Endothelial cell (in vitro differentiated cells): Measurements from ENCODE around the gene GALNT10. TPM values are rescaled to one million over a fixed set of nuclear protein-coding genes. Genes with fewer than 3 reads are reported as not detected.

Experiments
- DNase-seq: peaks from one replicate; pipeline ENCODE4 v3.0.0; 2021; ENCODE audit warnings: low spot score
- H3K27ac Mint-ChIP-seq: one replicate; pipeline ENCODE4 v1.8.0; 2021; ENCODE audit warnings: mixed read lengths, inconsistent platforms; ENCODE audit not compliant: unreplicated experiment
- H3K27me3 Mint-ChIP-seq: one replicate; pipeline ENCODE4 v1.8.0; 2021; ENCODE audit warnings: mild to moderate bottlenecking, moderate library complexity, mixed read lengths, inconsistent platforms; ENCODE audit not compliant: unreplicated experiment
- H3K36me3 Mint-ChIP-seq: one replicate; pipeline ENCODE4 v1.8.0; 2021; ENCODE audit warnings: mild to moderate bottlenecking, low read depth, mixed read lengths, inconsistent platforms; ENCODE audit not compliant: unreplicated experiment
- H3K4me1 Mint-ChIP-seq: one replicate; pipeline ENCODE4 v1.8.0; 2021; ENCODE audit warnings: mild to moderate bottlenecking, mixed read lengths, inconsistent platforms; ENCODE audit not compliant: unreplicated experiment
- H3K4me3 Mint-ChIP-seq: one replicate; pipeline ENCODE4 v1.8.0; 2021; ENCODE audit warnings: mild to moderate bottlenecking, mixed read lengths, inconsistent platforms; ENCODE audit not compliant: unreplicated experiment
- H3K9me3 Mint-ChIP-seq: one replicate; pipeline ENCODE4 v1.8.0; 2021; ENCODE audit warnings: mixed read lengths, inconsistent platforms; ENCODE audit not compliant: unreplicated experiment
- CTCF ChIP-seq: fragments of 200-600 bp; sonication (generic); IDR thresholded peaks from one replicate; pipeline ENCODE4 v1.5.0; 2021; ENCODE audit warnings: antibody characterized with exemption; ENCODE audit not compliant: unreplicated experiment
- total RNA-seq: library from RNA; stranded (reverse); fragmentation: NEBNext Ultra II Directional; extraction: Animal tissue kit (Norgen Biotek cat#: 25700); gene quantifications from one replicate; pipeline ENCODE4 v1.2.1, GENCODE V29; 2021; ENCODE audit not compliant: unreplicated experiment

Gene GALNT10
- total RNA-seq, 1 donor from 2014 or later = 22.5 TPM

- no peak overlapping the region for H3K4me3 Mint-ChIP-seq
- no peak for DNase-seq
- H3K27me3 Mint-ChIP-seq = peaks cover 12% of the 10 kb centered on the region
- no peaks in the 10 kb centered on the region for H3K4me1 Mint-ChIP-seq
- peaks cover 4% of the 10 kb centered on the region for H3K36me3 Mint-ChIP-seq
- TF ChIP-seq CTCF = no peak
- no peaks in the 10 kb centered on the region for H3K9me3 Mint-ChIP-seq
- H3K27ac Mint-ChIP-seq = no peak overlapping the region
These were observed 210.8 kb downstream of the GALNT10 start for GRCh38 chr5:154401355-154401754.

DNA sequence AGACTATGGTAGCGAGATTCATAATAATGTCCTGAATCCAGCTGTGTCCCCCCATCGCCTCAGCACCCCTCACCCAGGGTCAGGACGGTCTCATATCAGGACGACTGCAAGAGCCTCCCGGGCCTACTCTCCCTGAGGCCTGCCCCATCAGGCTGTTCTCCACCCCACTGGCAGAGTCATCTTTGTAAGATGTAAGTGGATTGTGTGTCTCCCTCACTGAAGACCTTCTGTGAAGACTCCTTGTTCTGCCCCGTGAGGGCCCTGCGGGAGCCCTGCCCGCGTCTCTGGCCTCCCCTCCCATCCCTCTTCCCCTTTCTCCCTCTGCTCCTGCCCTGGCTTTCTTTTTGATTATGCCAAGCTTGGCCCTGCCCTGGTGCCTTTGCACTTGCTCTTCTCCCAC is 211.4 kb downstream of the GALNT10 start:
- no peak overlapping the region for H3K27ac Mint-ChIP-seq
- peaks cover 4% of the 10 kb centered on the region for H3K4me1 Mint-ChIP-seq
- H3K4me3 Mint-ChIP-seq = no peak overlapping the region
- H3K9me3 Mint-ChIP-seq = no peaks in the 10 kb centered on the region
- peaks cover 12% of the 10 kb centered on the region for H3K27me3 Mint-ChIP-seq
- peaks cover 4% of the 10 kb centered on the region for H3K36me3 Mint-ChIP-seq
- DNase-seq = no peak
- TF ChIP-seq CTCF = no peak

GRCh38 chr5:154402611-154403010 is 212.1 kb downstream of the GALNT10 start:
- DNase-seq = no peak
- Mint-ChIP-seq H3K27ac (no peak overlapping the region), H3K36me3 (peaks cover 4% of the 10 kb centered on the region), H3K9me3 (no peaks in the 10 kb centered on the region), H3K4me3 (no peak overlapping the region), H3K27me3 (peaks cover 12% of the 10 kb centered on the region), H3K4me1 (peaks cover 9% of the 10 kb centered on the region)
- TF ChIP-seq CTCF = no peak

- Mint-ChIP-seq H3K36me3 (peaks cover 4% of the 10 kb centered on the region), H3K9me3 (no peaks in the 10 kb centered on the region), H3K4me1 (peaks cover 11% of the 10 kb centered on the region), H3K4me3 (no peak overlapping the region), H3K27ac (no peak overlapping the region), H3K27me3 (peaks cover 10% of the 10 kb centered on the region)
- no peak for TF ChIP-seq CTCF
- DNase-seq = no peak
These were observed 212.7 kb downstream of the GALNT10 start for GRCh38 chr5:154403234-154403633.

DNA sequence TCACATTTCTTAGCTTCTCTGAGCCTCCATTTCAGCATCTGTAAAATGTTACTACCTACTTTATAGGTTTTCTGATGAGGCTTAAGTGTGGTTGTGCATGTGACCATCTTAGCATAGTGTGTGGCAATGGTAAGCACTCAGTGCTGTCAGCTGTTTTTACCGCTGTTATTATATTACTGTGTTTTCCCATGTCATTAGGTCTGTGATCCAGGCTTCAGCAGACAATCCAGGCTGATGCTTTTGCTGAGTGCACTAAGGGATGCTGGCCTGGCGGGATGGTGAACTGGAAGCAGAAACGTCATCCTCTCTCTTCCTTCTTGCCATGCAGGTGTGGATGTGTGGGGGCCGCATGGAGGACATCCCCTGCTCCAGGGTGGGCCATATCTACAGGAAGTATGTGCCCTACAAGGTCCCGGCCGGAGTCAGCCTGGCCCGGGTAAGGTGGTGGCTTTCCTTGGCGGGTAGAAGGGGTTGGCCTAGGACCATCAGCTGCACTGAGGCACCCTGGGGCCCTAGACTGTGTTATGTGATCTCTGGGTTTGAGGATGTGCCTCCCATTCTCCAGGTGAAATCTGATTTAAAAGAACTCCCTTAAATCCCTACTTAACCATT is 213.3 kb downstream of the GALNT10 start:
- no peaks in the 10 kb centered on the region for H3K9me3 Mint-ChIP-seq
- DNase-seq = no peak
- no peak overlapping the region for H3K4me3 Mint-ChIP-seq
- peaks cover 4% of the 10 kb centered on the region for H3K36me3 Mint-ChIP-seq
- no peak overlapping the region for H3K27ac Mint-ChIP-seq
- TF ChIP-seq CTCF = no peak
- H3K27me3 Mint-ChIP-seq = peaks cover 10% of the 10 kb centered on the region
- peaks cover 11% of the 10 kb centered on the region for H3K4me1 Mint-ChIP-seq
